Measurements from ENCODE around the gene GRM4.

GRM4 gene

GRCh38 chr6:34082348-34082747 is 63.5 kb downstream of the GRM4 start:
- intact Hi-C loops (cut with DNase I; ENCODE audit: low total_unique reads): no loop called here
- no peak for TF ChIP-seq CTCF (IDR thresholded peaks at IDR 0.05)

GRCh38 chr6:34080357-34080756 is 65.5 kb downstream of the GRM4 start:
- TF ChIP-seq CTCF (IDR thresholded peaks at IDR 0.05): no peak
- no peak overlapping the region for H3K4me3 ChIP-seq
- H3K27me3 ChIP-seq: peaks cover 0 to 47% of the 10 kb centered on the region in 2 donors
- no peaks in the 10 kb centered on the region for H3K36me3 ChIP-seq
- intact Hi-C loops (cut with DNase I; ENCODE audit: low total_unique reads): no loop called here
- H3K27ac ChIP-seq: no peak overlapping the region
- no peaks in the 10 kb centered on the region for H3K9me3 ChIP-seq
- H3K4me1 ChIP-seq: no peaks in the 10 kb centered on the region
- no peak for DNase-seq

More at GRCh38 chr6:34082348-34082747, 63.5 kb downstream of the GRM4 start:
- Histone ChIP-seq H3K27me3 (peaks cover 0 to 35% of the 10 kb centered on the region in 2 donors), H3K4me3 (no peak overlapping the region), H3K9me3 (no peaks in the 10 kb centered on the region), H3K27ac (no peak overlapping the region), H3K4me1 (no peaks in the 10 kb centered on the region), H3K36me3 (no peaks in the 10 kb centered on the region)
- DNase-seq: no peak

- no peak for TF ChIP-seq CTCF (IDR thresholded peaks at IDR 0.05)
- Histone ChIP-seq H3K36me3 (no peaks in the 10 kb centered on the region), H3K27ac (no peak overlapping the region), H3K4me1 (no peaks in the 10 kb centered on the region), H3K4me3 (no peak overlapping the region), H3K27me3 (peaks cover 0 to 52% of the 10 kb centered on the region in 2 donors), H3K9me3 (no peaks in the 10 kb centered on the region)
- DNase-seq: no peak
- intact Hi-C loops (cut with DNase I; ENCODE audit: low total_unique reads): no loop called here
These were observed 66.0 kb downstream of the GRM4 start for GRCh38 chr6:34079899-34080298.

- DNase-seq: no peak
- Histone ChIP-seq H3K4me1 (no peaks in the 10 kb centered on the region), H3K27ac (no peak overlapping the region), H3K4me3 (no peak overlapping the region), H3K27me3 (peaks cover 0 to 75% of the 10 kb centered on the region in 2 donors), H3K9me3 (no peaks in the 10 kb centered on the region), H3K36me3 (no peaks in the 10 kb centered on the region)
- intact Hi-C loops (cut with DNase I; ENCODE audit: low total_unique reads): no loop called here
- TF ChIP-seq CTCF (IDR thresholded peaks at IDR 0.05): no peak
These were observed 70.0 kb downstream of the GRM4 start for GRCh38 chr6:34075906-34076305.

GRCh38 chr6:34074064-34074742 is 71.7 kb downstream of the GRM4 start:
- Histone ChIP-seq H3K9me3 (no peaks in the 10 kb centered on the region), H3K27me3 (peaks cover 0 to 78% of the 10 kb centered on the region in 2 donors), H3K36me3 (no peaks in the 10 kb centered on the region), H3K4me3 (no peak overlapping the region), H3K27ac (no peak overlapping the region), H3K4me1 (no peaks in the 10 kb centered on the region)
- intact Hi-C loops (cut with DNase I; ENCODE audit: low total_unique reads): no loop called here
- no peak for TF ChIP-seq CTCF (IDR thresholded peaks at IDR 0.05)
- no peak for DNase-seq
